GM19328 (cell line): ENCODE results near the gene GLCCI1.
"Not testable (repeated sequence)": the region's sequence is repeated elsewhere in the genome, so short reads cannot be mapped to it uniquely, and the experiment has no call there.

Experiments
- ATAC-seq: cut with Tn5 transposase; IDR thresholded peaks from one replicate; pipeline ENCODE4 v1.9.1; 2021; ENCODE audit warnings: mild to moderate bottlenecking, moderate library complexity; ENCODE audit not compliant: unreplicated experiment

GLCCI1 gene

GRCh38 chr7:7988706-7989105 lies 20.1 kb downstream of the GLCCI1 start:
- no peak for ATAC-seq

GRCh38 chr7:7989133-7989532 lies 20.5 kb downstream of the GLCCI1 start:
- no peak for ATAC-seq

GRCh38 chr7:7989616-7990440 lies 21.2 kb downstream of the GLCCI1 start:
- ATAC-seq = no peak

- ATAC-seq = no peak
These were observed 21.8 kb downstream of the GLCCI1 start for GRCh38 chr7:7990441-7990761.

GRCh38 chr7:7992506-7992905 lies 23.9 kb downstream of the GLCCI1 start:
- no peak for ATAC-seq

GRCh38 chr7:7995348-7995747 lies 26.8 kb downstream of the GLCCI1 start:
- ATAC-seq = not testable (repeated sequence)

GRCh38 chr7:7996568-7996967 lies 28.0 kb downstream of the GLCCI1 start:
- no peak for ATAC-seq

- no peak for ATAC-seq
These were observed 31.8 kb downstream of the GLCCI1 start for GRCh38 chr7:8000315-8000941.

- no peak for ATAC-seq
These were observed 34.5 kb downstream of the GLCCI1 start for GRCh38 chr7:8003077-8003476.

GRCh38 chr7:8005279-8005678 lies 36.7 kb downstream of the GLCCI1 start:
- no peak for ATAC-seq

GRCh38 chr7:8014399-8014798 lies 45.8 kb downstream of the GLCCI1 start:
- no peak for ATAC-seq

GRCh38 chr7:8015100-8015745 lies 46.6 kb downstream of the GLCCI1 start:
- ATAC-seq = no peak

- no peak for ATAC-seq
These were observed 47.1 kb downstream of the GLCCI1 start for GRCh38 chr7:8015746-8016120.

GRCh38 chr7:8017423-8017822 lies 48.8 kb downstream of the GLCCI1 start:
- no peak for ATAC-seq

- no peak for ATAC-seq
These were observed 50.4 kb downstream of the GLCCI1 start for GRCh38 chr7:8018961-8019360.

- no peak for ATAC-seq
These were observed 54.0 kb downstream of the GLCCI1 start for GRCh38 chr7:8022628-8023027.

- no peak for ATAC-seq
These were observed 66.6 kb downstream of the GLCCI1 start for GRCh38 chr7:8035192-8035591.

- peak; percentile 71 for ATAC-seq
These were observed 67.3 kb downstream of the GLCCI1 start for GRCh38 chr7:8035647-8036518.

- no peak for ATAC-seq
These were observed 68.6 kb downstream of the GLCCI1 start for GRCh38 chr7:8037151-8037550.

- no peak for ATAC-seq
These were observed 72.3 kb downstream of the GLCCI1 start for GRCh38 chr7:8040768-8041369.
